Neuronal stem cell (in vitro differentiated cells): ENCODE data around the gene DIDO1.

Source experiments
- DNase-seq: peaks from one replicate; pipeline ENCODE4 v3.0.0-alpha.2; 2013; ENCODE audit warnings: low spot score
- H2AFZ ChIP-seq: one replicate; pipeline ENCODE4 v1.6.1; 2013; ENCODE audit warnings: mild to moderate bottlenecking, low read length, inconsistent platforms
- H2AK5ac ChIP-seq: 2 replicates; pipeline ENCODE4 v1.6.1; 2013; ENCODE audit warnings: low read depth, mild to moderate bottlenecking, inconsistent platforms, low read length, moderate library complexity, mixed read lengths
- H2BK120ac ChIP-seq: 2 replicates; pipeline ENCODE4 v1.6.1; 2013; ENCODE audit warnings: low read depth, mild to moderate bottlenecking, inconsistent platforms, low read length, moderate library complexity, mixed read lengths
- H2BK12ac ChIP-seq: one replicate; pipeline ENCODE4 v1.6.1; 2013; ENCODE audit warnings: low read length, inconsistent platforms
- H2BK15ac ChIP-seq: 2 replicates; pipeline ENCODE4 v1.6.1; 2013; ENCODE audit warnings: mild to moderate bottlenecking, low read length, inconsistent platforms, mixed read lengths
- H2BK5ac ChIP-seq: one replicate; pipeline ENCODE4 v1.6.1; 2013; ENCODE audit warnings: inconsistent platforms, mild to moderate bottlenecking, low read length, moderate library complexity
- H3K14ac ChIP-seq: one replicate; pipeline ENCODE4 v1.6.1; 2013; ENCODE audit warnings: low read length, inconsistent platforms
- H3K18ac ChIP-seq: 2 replicates; pipeline ENCODE4 v1.6.1; 2013; ENCODE audit warnings: low read length, inconsistent platforms
- H3K23ac ChIP-seq: 2 replicates; pipeline ENCODE4 v1.6.1; 2013; ENCODE audit warnings: low read depth, mild to moderate bottlenecking, mixed read lengths, low read length, inconsistent platforms; ENCODE audit not compliant: poor library complexity
- H3K27ac ChIP-seq: replicated peaks from 3 replicates; pipeline ENCODE4 v1.5.1; 2013; ENCODE audit warnings: low read length, inconsistent platforms
- H3K27me3 ChIP-seq, 3 experiments: 2 replicates each; pipeline ENCODE4 v1.6.1; 2013; ENCODE audit warnings: low read length in 3 of 3, mild to moderate bottlenecking in 2 of 3, inconsistent platforms in 1 of 3, low read depth in 1 of 3, mixed read lengths in 1 of 3, moderate library complexity in 1 of 3; ENCODE audit not compliant: control insufficient read depth in 3 of 3, insufficient read depth in 3 of 3
- H3K36me3 ChIP-seq, 2 donors: replicated peaks in 1 of 2; 2 replicates each; pipeline ENCODE4 v1.6.1; 2013; ENCODE audit warnings: low read length in 2 of 2; ENCODE audit not compliant: control insufficient read depth in 2 of 2, insufficient read depth in 2 of 2
- H3K4ac ChIP-seq: 2 replicates; pipeline ENCODE4 v1.6.1; 2013; ENCODE audit warnings: inconsistent platforms, mild to moderate bottlenecking, low read length, moderate library complexity
- H3K4me1 ChIP-seq, 2 donors: 1 replicate in 1 of 2; 2 replicates in 1 of 2; pipeline ENCODE4 v1.6.1; 2013; ENCODE audit warnings: low read length in 2 of 2, low read depth in 1 of 2; ENCODE audit not compliant: control insufficient read depth in 2 of 2, insufficient read depth in 1 of 2
- H3K4me2 ChIP-seq: one replicate; pipeline ENCODE4 v1.6.1; 2013; ENCODE audit warnings: mild to moderate bottlenecking, low read length, inconsistent platforms; ENCODE audit not compliant: insufficient read depth, poor library complexity, severe bottlenecking
- H3K4me3 ChIP-seq, 2 donors: 2 replicates each; pipeline ENCODE4 v1.5.1; 2013; ENCODE audit warnings: low read length in 2 of 2, mild to moderate bottlenecking in 2 of 2, inconsistent platforms in 1 of 2, moderate library complexity in 1 of 2
- H3K79me1 ChIP-seq: one replicate; pipeline ENCODE4 v1.6.1; 2013; ENCODE audit warnings: low read depth, mild to moderate bottlenecking, inconsistent platforms, low read length, moderate library complexity
- H3K9ac ChIP-seq: one replicate; pipeline ENCODE4 v1.6.1; 2013; ENCODE audit warnings: mild to moderate bottlenecking, low read depth, low read length, inconsistent platforms; ENCODE audit not compliant: poor library complexity
- H3K9me3 ChIP-seq, 2 donors: replicated peaks in 1 of 2; 2 replicates each; pipeline versions ENCODE3 to v1.6.1; 2013; ENCODE audit warnings: low read length in 2 of 2, mild to moderate bottlenecking in 2 of 2, inconsistent platforms in 1 of 2, low read depth in 1 of 2, mixed read lengths in 1 of 2, moderate library complexity in 1 of 2; ENCODE audit not compliant: control insufficient read depth in 2 of 2, insufficient read depth in 1 of 2
- H4K8ac ChIP-seq: one replicate; pipeline ENCODE4 v1.6.1; 2013; ENCODE audit warnings: low read depth, mild to moderate bottlenecking, inconsistent platforms, low read length, moderate library complexity
- H4K91ac ChIP-seq: one replicate; pipeline ENCODE4 v1.6.1; 2013; ENCODE audit warnings: low read length, low read depth, mild to moderate bottlenecking, inconsistent platforms; ENCODE audit not compliant: poor library complexity
- WGBS, 2 donors: extraction: QIAGEN DNeasy Blood & Tissue Kit; methylation state at CpG; one replicate each; pipeline ENCODE4 v1.1.7; 2013; ENCODE audit warnings: missing lambda C conversion rate in 2 of 2, mixed read lengths in 1 of 2; ENCODE audit not compliant: insufficient read length in 2 of 2, insufficient replicate concordance in 1 of 2; ENCODE audit errors: extremely low coverage in 2 of 2; 5-methylcytosine and 5-hydroxymethylcytosine counted together

Gene DIDO1

DNA sequence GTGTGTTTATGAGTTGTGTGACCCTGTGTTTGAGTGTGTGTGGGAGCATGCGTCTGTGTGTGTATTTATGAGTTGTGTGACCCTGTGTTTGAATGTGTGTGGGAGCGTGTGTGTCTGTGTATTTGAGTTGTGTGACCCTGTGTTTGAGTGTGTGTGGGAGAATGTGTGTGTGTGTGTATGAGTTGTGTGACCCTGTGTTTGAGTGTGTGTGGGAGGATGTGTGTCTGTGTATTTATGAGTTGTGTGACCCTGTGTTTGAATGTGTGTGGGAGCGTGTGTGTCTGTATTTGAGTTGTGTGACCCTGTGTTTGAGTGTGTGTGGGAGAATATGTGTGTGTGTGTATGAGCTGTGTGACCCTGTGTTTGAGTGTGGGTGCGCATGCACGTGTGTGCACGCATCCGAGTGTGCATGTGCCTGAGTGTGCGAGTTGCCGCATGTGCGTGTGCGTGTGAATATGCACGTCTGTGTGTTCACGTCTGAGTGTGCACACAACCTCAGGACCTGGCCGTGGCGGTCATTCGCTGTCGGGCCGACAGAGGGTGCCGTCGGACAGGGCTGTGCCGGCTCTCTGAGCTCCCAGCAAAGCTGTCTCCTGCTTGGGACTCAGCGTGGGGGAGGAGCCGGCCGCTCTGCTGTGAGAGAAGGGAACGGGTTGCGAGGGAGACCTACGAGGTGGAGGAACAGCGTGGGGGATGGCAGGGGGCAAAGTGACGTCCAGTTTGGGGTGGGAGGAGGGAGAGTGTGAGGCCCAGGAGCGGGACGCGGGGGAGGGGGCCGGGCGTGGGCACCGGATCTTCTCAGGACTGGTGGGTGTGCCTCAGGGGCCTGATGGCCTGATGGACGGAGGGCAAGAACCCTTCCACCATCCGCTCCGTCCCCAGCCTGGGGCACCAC, 45.9 kb upstream of the DIDO1 start:
- no peak overlapping the region for H2BK5ac ChIP-seq
- peak overlapping the region; percentile 93 for H2AK5ac ChIP-seq
- H3K18ac ChIP-seq = peak overlapping the region; percentile 93
- peaks cover 14 to 93% (median 38%) of the 10 kb centered on the region in 3 experiments for H3K27me3 ChIP-seq
- H3K14ac ChIP-seq = peak overlapping the region; percentile 71
- no peak overlapping the region for H3K4ac ChIP-seq
- DNase-seq = peak; percentile 80
- H3K4me2 ChIP-seq = peak overlapping the region; percentile 77
- H3K4me3 ChIP-seq = peak overlapping the region in 1 of 2 donors; percentile 66
- no peak overlapping the region for H3K27ac ChIP-seq
- H3K4me1 ChIP-seq = peaks cover 7 to 9% of the 10 kb centered on the region in 2 donors
- H3K36me3 ChIP-seq = no peaks in the 10 kb centered on the region
- peak overlapping the region; percentile 75 for H2BK15ac ChIP-seq
- peak overlapping the region; percentile 85 for H3K23ac ChIP-seq
- H3K9ac ChIP-seq = peak overlapping the region; percentile 81
- H3K79me1 ChIP-seq = no peaks in the 10 kb centered on the region
- peak overlapping the region; percentile 73 for H2BK12ac ChIP-seq
- H3K9me3 ChIP-seq = peaks cover 0 to 2% of the 10 kb centered on the region in 2 donors
- WGBS, 2 donors = no CpG with 5 or more reads among the region's 38 CpGs
- no peak overlapping the region for H4K8ac ChIP-seq
- no peak overlapping the region for H4K91ac ChIP-seq
- peak overlapping the region; percentile 81 for H2AFZ ChIP-seq
- H2BK120ac ChIP-seq = no peak overlapping the region

DNA sequence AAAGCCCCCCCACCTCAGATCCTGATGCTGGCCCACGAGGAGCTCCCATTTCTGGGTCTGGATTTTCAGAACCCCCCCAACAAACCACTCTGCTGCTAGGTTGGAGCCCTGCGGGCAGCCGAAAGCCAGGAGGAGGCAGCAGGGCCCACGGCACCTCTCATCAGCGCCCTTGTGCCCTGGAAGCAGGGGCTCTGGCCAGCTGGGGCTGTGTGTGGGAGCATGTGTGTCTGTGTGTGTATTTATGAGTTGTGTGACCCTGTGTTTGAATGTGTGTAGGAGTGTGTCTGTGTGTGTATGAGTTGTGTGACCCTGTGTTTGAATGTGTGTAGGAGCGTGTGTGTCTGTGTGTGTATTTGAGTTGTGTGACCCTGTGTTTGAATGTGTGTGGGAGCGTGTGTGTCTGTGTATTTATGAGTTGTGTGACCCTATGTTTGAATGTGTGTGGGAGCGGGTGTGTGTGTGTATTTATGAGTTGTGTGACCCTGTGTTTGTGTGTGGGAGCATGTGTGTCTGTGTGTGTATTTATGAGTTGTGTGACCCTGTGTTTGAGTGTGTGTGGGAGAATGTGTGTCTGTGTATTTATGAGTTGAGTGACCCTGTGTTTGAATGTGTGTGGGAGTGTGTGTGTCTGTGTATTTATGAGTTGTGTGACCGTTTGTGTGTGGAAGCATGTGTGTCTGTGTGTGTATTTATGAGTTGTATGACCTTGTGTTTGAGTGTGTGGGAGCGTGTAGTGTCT, 45.1 kb upstream of the DIDO1 start:
- Histone ChIP-seq H2BK5ac (no peak overlapping the region), H3K9ac (no peak overlapping the region), H3K27me3 (peaks cover 14 to 90% (median 38%) of the 10 kb centered on the region in 3 experiments), H3K18ac (peak overlapping the region; percentile 17), H3K14ac (peak overlapping the region; percentile 21), H3K4me3 (no peak overlapping the region), H3K23ac (peak overlapping the region; percentile 85), H2AFZ (peak overlapping the region; percentile 56), H2BK15ac (peak overlapping the region; percentile 96), H2BK12ac (peak overlapping the region; percentile 73), H2BK120ac (no peak overlapping the region), H3K36me3 (no peaks in the 10 kb centered on the region), H4K8ac (peak overlapping the region; percentile 4), H2AK5ac (peak overlapping the region; percentile 70), H4K91ac (no peak overlapping the region), H3K9me3 (peaks cover 0 to 2% of the 10 kb centered on the region in 2 donors), H3K4ac (no peak overlapping the region), H3K4me1 (peaks cover 7 to 9% of the 10 kb centered on the region in 2 donors), H3K4me2 (no peak overlapping the region), H3K79me1 (no peaks in the 10 kb centered on the region), H3K27ac (no peak overlapping the region)
- WGBS, 2 donors = 100% methylated on average over 1 of the region's 10 CpGs; no CpG with 5 or more reads in 1 of the 2 donors
- DNase-seq = no peak

DNA sequence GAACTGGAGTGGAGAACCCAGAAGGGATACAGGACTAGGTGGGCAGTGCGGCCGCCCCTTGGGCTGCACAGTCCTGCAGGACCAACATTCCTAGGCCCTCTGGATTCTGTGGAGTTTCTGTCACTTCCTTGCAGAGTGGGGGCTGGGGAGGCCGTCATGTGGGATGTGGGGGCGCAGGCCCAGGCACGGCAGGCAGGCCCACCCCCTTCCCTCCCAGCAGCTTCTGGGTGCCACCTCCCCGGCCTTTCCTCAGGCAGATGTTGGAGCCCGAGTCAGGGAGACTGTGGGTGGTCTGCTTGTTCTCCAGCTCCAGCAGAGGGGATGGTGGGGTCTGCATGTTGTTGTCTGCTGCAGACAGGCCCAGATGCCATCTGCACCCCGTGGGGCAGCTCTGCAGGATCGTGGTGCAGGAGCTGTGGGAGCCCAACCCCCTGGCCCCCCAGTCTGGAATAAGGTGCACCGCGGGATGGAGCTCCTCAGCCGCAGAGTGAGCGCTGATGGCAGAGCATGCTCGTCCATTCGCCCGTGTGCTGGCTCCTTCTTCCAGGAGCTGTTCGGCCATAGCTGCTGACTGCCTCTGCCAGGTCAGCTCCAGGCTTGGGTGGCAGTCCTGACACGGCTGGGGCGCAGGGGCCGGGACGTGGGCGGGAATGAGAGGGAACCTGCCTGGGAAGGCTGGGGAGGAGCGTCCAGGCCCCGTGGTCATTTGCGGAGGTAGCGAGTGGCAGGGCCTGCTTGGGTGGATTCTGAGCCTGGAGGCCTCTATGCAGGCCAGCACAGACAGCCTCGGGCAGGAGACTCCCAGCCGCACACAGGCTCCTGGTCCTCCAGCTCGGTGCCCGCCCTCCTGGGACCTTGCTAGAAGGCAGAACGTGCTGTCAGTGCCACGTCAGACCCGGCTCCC, 44.3 kb upstream of the DIDO1 start:
- peak overlapping the region; percentile 44 for H3K9ac ChIP-seq
- H3K14ac ChIP-seq = peak overlapping the region; percentile 56
- H3K9me3 ChIP-seq = peaks cover 0 to 2% of the 10 kb centered on the region in 2 donors
- H3K4me3 ChIP-seq = no peak overlapping the region
- H2BK5ac ChIP-seq = no peak overlapping the region
- peaks cover 7 to 9% of the 10 kb centered on the region in 2 donors for H3K4me1 ChIP-seq
- H3K79me1 ChIP-seq = no peaks in the 10 kb centered on the region
- no peak overlapping the region for H3K4ac ChIP-seq
- WGBS, 2 donors = no CpG with 5 or more reads among the region's 33 CpGs
- H4K8ac ChIP-seq = peak overlapping the region; percentile 82
- peak overlapping the region; percentile 96 for H2BK15ac ChIP-seq
- peak overlapping the region; percentile 56 for H2AFZ ChIP-seq
- H3K4me2 ChIP-seq = no peak overlapping the region
- no peak overlapping the region for H2BK12ac ChIP-seq
- H4K91ac ChIP-seq = no peak overlapping the region
- H3K18ac ChIP-seq = peak overlapping the region; percentile 89
- no peak overlapping the region for H2BK120ac ChIP-seq
- peak overlapping the region; percentile 70 for H2AK5ac ChIP-seq
- no peak overlapping the region for H3K27ac ChIP-seq
- H3K23ac ChIP-seq = peak overlapping the region; percentile 55
- peaks cover 14 to 84% (median 34%) of the 10 kb centered on the region in 3 experiments for H3K27me3 ChIP-seq
- H3K36me3 ChIP-seq = no peaks in the 10 kb centered on the region
- DNase-seq = no peak
